B cell (primary cell): ENCODE data around the gene STAG1. TPM values are rescaled to one million over a fixed set of nuclear protein-coding genes. Genes with fewer than 3 reads are reported as not detected.
A peak's percentile ranks its signal among the peaks of the same experiment; 100 is the strongest.

Experiments used
- ATAC-seq: fragments of 200-7000 bp; cut with Tn5 transposase; one replicate; pipeline ENCODE4 v1.10.0; 2021; ENCODE audit warnings: low read depth, mild to moderate bottlenecking, moderate number of reproducible peaks, moderate library complexity
- CTCF ChIA-PET: fragments of 350-600 bp; sonication (Branson Sonifier 250); formaldehyde crosslinking; loops from one replicate; lab custom pipeline; 2021; ENCODE audit warnings: antibody characterized with exemption, inconsistent platforms; lab: Charles Lee
- POLR2A ChIA-PET: fragments of 350-600 bp; sonication (Branson Sonifier 250); formaldehyde crosslinking; loops from one replicate; lab custom pipeline; 2021; ENCODE audit warnings: antibody characterized with exemption; lab: Charles Lee
- DNase-seq: peaks from one replicate; pipeline ENCODE4 v3.0.0; 2013
- H2AFZ ChIP-seq: 2 replicates; pipeline ENCODE4 v1.6.1; 2012; ENCODE audit warnings: mild to moderate bottlenecking, low read depth, low read length; ENCODE audit not compliant: insufficient read depth, poor library complexity, severe bottlenecking
- H3K27ac ChIP-seq, 2 donors: 1 replicate in 1 of 2; 2 replicates in 1 of 2; pipeline ENCODE4 v1.5.1; 2012 to 2013; ENCODE audit warnings: low read length in 2 of 2, mild to moderate bottlenecking in 2 of 2, moderate library complexity in 1 of 2
- H3K27me3 ChIP-seq, 4 experiments: fragments of 200-600 bp in 1 of 4; sonication (generic) in 1 of 4; replicated peaks in 1 of 4; 1 replicate in 2 of 4; 2 replicates in 2 of 4; pipeline versions ENCODE4 v1.6.1 to v1.7.0; 2013 to 2016; ENCODE audit warnings: low read length in 3 of 4, mild to moderate bottlenecking in 2 of 4, mixed read lengths in 1 of 4, moderate library complexity in 1 of 4; ENCODE audit not compliant: insufficient read depth in 4 of 4, control insufficient read depth in 3 of 4; ENCODE audit errors: control extremely low read depth in 1 of 4
- H3K36me3 ChIP-seq, 2 experiments: replicated peaks in 1 of 2; 1 replicate in 1 of 2; 2 replicates in 1 of 2; pipeline versions ENCODE4 v1.6.1 to v1.7.1; 2013; ENCODE audit warnings: low read length in 1 of 2; ENCODE audit not compliant: insufficient read depth in 2 of 2, control insufficient read depth in 1 of 2; ENCODE audit errors: control extremely low read depth in 1 of 2, extremely low read depth in 1 of 2
- H3K4me1 ChIP-seq, 2 donors: fragments of 200-600 bp in 1 of 2; sonication (generic) in 1 of 2; 1 replicate in 1 of 2; 2 replicates in 1 of 2; pipeline versions ENCODE4 v1.5.1 to v1.6.1; 2013 to 2017; ENCODE audit warnings: low read length in 2 of 2; ENCODE audit not compliant: control insufficient read depth in 2 of 2, insufficient read depth in 2 of 2
- H3K4me2 ChIP-seq: replicated peaks from 2 replicates; pipeline ENCODE3; 2012; ENCODE audit warnings: mild to moderate bottlenecking, low read depth, low read length; ENCODE audit not compliant: poor library complexity, severe bottlenecking
- H3K4me3 ChIP-seq, 5 experiments: fragments of 200-600 bp in 1 of 5; sonication (generic) in 1 of 5; 1 replicate in 3 of 5; 2 replicates in 2 of 5; pipeline versions ENCODE4 v1.5.1 to v1.7.0; 2011 to 2016; ENCODE audit warnings: low read length in 4 of 5, mild to moderate bottlenecking in 4 of 5, low read depth in 2 of 5, control low read depth in 1 of 5, moderate library complexity in 1 of 5; ENCODE audit not compliant: insufficient read depth in 1 of 5; ENCODE audit errors: control extremely low read depth in 1 of 5, extremely low read depth in 1 of 5
- H3K79me2 ChIP-seq: fragments of 200-600 bp; sonication (generic); one replicate; pipeline ENCODE4 v1.6.0; 2016; ENCODE audit warnings: low read length; ENCODE audit not compliant: control insufficient read depth, insufficient read depth
- H3K9ac ChIP-seq: fragments of 200-600 bp; sonication (generic); 2 replicates; pipeline ENCODE4 v1.6.1; 2017; ENCODE audit warnings: mild to moderate bottlenecking, low read length, moderate library complexity
- H3K9me3 ChIP-seq, 3 donors: one replicate each; pipeline versions ENCODE4 v1.6.1 to v1.7.1; 2013; ENCODE audit warnings: low read length in 2 of 3; ENCODE audit not compliant: control insufficient read depth in 2 of 3, insufficient read depth in 1 of 3; ENCODE audit errors: control extremely low read depth in 1 of 3
- H4K20me1 ChIP-seq: 2 replicates; pipeline ENCODE4 v1.6.0; 2012; ENCODE audit warnings: mild to moderate bottlenecking, low read length; ENCODE audit not compliant: insufficient read depth, control insufficient read depth, poor library complexity, severe bottlenecking
- H3K27ac Mint-ChIP-seq: one replicate; pipeline ENCODE4 v1.8.0; 2021; ENCODE audit warnings: mixed read lengths
- H3K27me3 Mint-ChIP-seq: one replicate; pipeline ENCODE4 v1.8.0; 2021; ENCODE audit warnings: mixed read lengths
- H3K4me1 Mint-ChIP-seq: one replicate; pipeline ENCODE4 v1.8.0; 2021; ENCODE audit warnings: mixed read lengths
- H3K4me3 Mint-ChIP-seq: one replicate; pipeline ENCODE4 v1.8.0; 2021; ENCODE audit warnings: mixed read lengths
- H3K9me3 Mint-ChIP-seq: one replicate; pipeline ENCODE4 v1.8.0; 2022; ENCODE audit warnings: mixed read lengths; ENCODE audit not compliant: insufficient read depth
- EZH2 ChIP-seq: IDR thresholded peaks from 2 replicates; pipeline ENCODE4 v1.6.1; 2012; ENCODE audit warnings: borderline replicate concordance, low read depth, mild to moderate bottlenecking, moderate library complexity, low read length; ENCODE audit not compliant: insufficient read depth, poor library complexity, severe bottlenecking
- WGBS: methylation state at CpG from one replicate; pipeline ENCODE4 v1.1.5; 2013; ENCODE audit warnings: missing lambda C conversion rate; ENCODE audit not compliant: insufficient coverage; 5-methylcytosine and 5-hydroxymethylcytosine counted together
- intact Hi-C: fragments of 100-400 bp; cut with micrococcal nuclease; formaldehyde crosslinking; loops from one replicate; pipeline ENCODE4 v1.10.0; 2022
- polyA plus RNA-seq: library from polyadenylated mRNA; depleted of rRNA; stranded (reverse); fragments of >200 nt; gene quantifications from 2 replicates; pipeline ENCODE4 v1.2.3, GENCODE V29; 2012
- total RNA-seq, 2 donors: library from RNA; stranded (reverse); fragments of 120-200 nt in 1 of 2; gene quantifications; 1 replicate in 1 of 2; 2 replicates in 1 of 2; pipeline versions ENCODE4 v1.2.3 to v1.2.4, GENCODE V29; 2013 to 2022
- TF ChIP-seq, protein P1 (sequence below): fragments of 200-600 bp; IDR thresholded peaks from one replicate; pipeline ENCODE4 v1.8.0; 2022; ENCODE audit warnings: antibody characterized with exemption, mild to moderate bottlenecking

Gene STAG1
- total and polyA plus RNA-seq, 2 donors (not counting 1 experiment from before 2014, with no cell fraction given), result 9.2 to 77.0 TPM

DNA sequence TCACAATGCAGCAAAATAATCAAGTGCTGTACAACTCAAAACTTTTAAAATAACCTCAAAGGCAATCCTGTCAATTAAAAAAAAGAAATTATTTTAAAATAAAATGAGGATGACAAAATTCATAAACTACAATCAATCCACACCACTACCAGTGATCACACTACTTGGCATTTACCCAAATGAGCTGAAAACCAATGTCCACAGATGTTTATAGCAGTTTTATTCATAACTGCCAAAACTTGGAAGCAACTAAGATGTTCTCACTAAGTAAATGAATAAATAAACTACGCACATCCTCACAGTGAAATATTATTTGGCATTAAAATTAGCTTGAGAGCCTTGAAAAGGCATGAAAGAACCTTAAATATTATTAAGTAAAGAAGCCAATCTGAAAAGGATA, 121.3 kb downstream of the STAG1 start:
- Histone ChIP-seq H2AFZ (no peak overlapping the region), H3K4me1 (peaks cover 0 to 7% of the 10 kb centered on the region in 2 donors), H3K4me3 (no peak overlapping the region), H3K27ac (no peak overlapping the region), H4K20me1 (peaks cover 42% of the 10 kb centered on the region), H3K9ac (no peak overlapping the region), H3K4me2 (no peak overlapping the region), H3K36me3 (peaks cover 0 to 15% of the 10 kb centered on the region in 2 experiments), H3K9me3 (peaks cover 0 to 7% (median 7%) of the 10 kb centered on the region in 3 donors), H3K27me3 (no peaks in the 10 kb centered on the region), H3K79me2 (peaks cover 73% of the 10 kb centered on the region)
- WGBS, result no CpG with 5 or more reads among the region's 1 CpG
- DNase-seq, result no peak
- peaks cover 43% of the 10 kb centered on the region for H3K4me1 Mint-ChIP-seq
- POLR2A ChIA-PET, result no interaction called here
- ATAC-seq, result no peak
- H3K4me3 Mint-ChIP-seq, result no peak overlapping the region
- CTCF ChIA-PET, result no interaction called here
- no peaks in the 10 kb centered on the region for H3K27me3 Mint-ChIP-seq
- no peak overlapping the region for H3K27ac Mint-ChIP-seq
- intact Hi-C loops, result no loop called here
- H3K9me3 Mint-ChIP-seq, result peaks cover 2% of the 10 kb centered on the region
- no peak for TF ChIP-seq EZH2
- TF ChIP-seq, protein P1, sequence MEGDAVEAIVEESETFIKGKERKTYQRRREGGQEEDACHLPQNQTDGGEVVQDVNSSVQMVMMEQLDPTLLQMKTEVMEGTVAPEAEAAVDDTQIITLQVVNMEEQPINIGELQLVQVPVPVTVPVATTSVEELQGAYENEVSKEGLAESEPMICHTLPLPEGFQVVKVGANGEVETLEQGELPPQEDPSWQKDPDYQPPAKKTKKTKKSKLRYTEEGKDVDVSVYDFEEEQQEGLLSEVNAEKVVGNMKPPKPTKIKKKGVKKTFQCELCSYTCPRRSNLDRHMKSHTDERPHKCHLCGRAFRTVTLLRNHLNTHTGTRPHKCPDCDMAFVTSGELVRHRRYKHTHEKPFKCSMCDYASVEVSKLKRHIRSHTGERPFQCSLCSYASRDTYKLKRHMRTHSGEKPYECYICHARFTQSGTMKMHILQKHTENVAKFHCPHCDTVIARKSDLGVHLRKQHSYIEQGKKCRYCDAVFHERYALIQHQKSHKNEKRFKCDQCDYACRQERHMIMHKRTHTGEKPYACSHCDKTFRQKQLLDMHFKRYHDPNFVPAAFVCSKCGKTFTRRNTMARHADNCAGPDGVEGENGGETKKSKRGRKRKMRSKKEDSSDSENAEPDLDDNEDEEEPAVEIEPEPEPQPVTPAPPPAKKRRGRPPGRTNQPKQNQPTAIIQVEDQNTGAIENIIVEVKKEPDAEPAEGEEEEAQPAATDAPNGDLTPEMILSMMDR, result no peak

DNA sequence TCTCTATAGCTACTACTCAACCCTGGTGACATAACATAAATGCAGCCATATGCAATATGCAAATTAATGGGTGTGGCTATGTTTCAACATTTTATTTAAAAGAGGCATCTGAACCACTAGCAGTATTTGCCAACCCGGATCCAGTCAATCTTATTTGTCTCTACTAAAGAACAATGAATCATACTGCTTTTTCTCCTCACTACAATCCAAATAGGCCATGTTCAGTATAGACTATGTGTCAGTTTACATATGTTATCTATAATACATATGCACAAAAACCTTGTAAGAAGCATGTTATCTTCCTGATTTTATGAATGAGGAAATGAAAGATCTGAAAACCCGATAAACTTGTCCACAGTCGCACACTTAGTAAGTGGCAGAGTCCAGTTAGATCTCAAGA, 125.7 kb downstream of the STAG1 start:
- H3K9ac ChIP-seq, result no peak overlapping the region
- peaks cover 0 to 7% of the 10 kb centered on the region in 2 donors for H3K4me1 ChIP-seq
- POLR2A ChIA-PET, result no interaction called here
- Mint-ChIP-seq H3K4me1 (peaks cover 25% of the 10 kb centered on the region), H3K4me3 (no peak overlapping the region), H3K27ac (no peak overlapping the region), H3K27me3 (no peaks in the 10 kb centered on the region), H3K9me3 (no peaks in the 10 kb centered on the region)
- intact Hi-C loops, result no loop called here
- H3K9me3 ChIP-seq, result peaks cover 0 to 7% (median 7%) of the 10 kb centered on the region in 3 donors
- H3K27me3 ChIP-seq, result no peaks in the 10 kb centered on the region
- ATAC-seq (no peak), DNase-seq (no peak)
- H2AFZ ChIP-seq, result no peak overlapping the region
- H3K36me3 ChIP-seq, result peaks cover 0 to 15% of the 10 kb centered on the region in 2 experiments
- H4K20me1 ChIP-seq, result peaks cover 14% of the 10 kb centered on the region
- no peak overlapping the region for H3K4me3 ChIP-seq
- WGBS, result no CpG with 5 or more reads among the region's 3 CpGs
- H3K4me2 ChIP-seq, result peak overlapping the region; percentile 22
- peaks cover 40% of the 10 kb centered on the region for H3K79me2 ChIP-seq
- H3K27ac ChIP-seq, result peak overlapping the region in 1 of 2 donors; percentile 10
- TF ChIP-seq, protein P1, result no peak
- TF ChIP-seq EZH2, result no peak
- CTCF ChIA-PET, result no interaction called here
